Medulla oblongata (tissue), 1 donor: ENCODE data around the gene FGD2.
"Not testable (repeated sequence)": the region's sequence is repeated elsewhere in the genome, so short reads cannot be mapped to it uniquely, and the experiment has no call there.

ENCODE experiments used
- DNase-seq: peaks from one replicate; pipeline ENCODE4 v3.0.0-alpha.2; 2015; ENCODE audit errors: extremely low spot score

The FGD2 gene

DNA sequence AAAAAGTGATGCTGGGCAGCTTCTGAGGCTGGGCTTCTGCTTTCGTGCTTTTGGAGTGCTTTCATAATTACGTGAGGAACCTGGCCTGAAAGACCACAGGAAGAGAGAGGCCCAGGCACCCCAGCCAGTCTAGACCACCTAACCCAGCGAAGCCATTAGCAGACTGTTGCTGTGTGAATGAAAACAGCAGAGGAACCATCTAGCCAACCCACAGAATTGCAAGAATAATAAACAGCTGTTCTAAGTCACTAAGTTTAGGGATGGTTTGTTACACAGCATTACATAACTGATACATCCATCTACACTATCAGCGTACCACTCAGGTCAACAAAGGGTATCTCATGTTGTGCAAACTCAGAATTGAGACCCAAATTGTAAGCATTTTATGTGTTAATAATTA lies 34.5 kb downstream of the FGD2 start:
- DNase-seq, result no peak

- DNase-seq, result no peak
Measured at GRCh38 chr6:37041521-37041920, 36.1 kb downstream of the FGD2 start.

GRCh38 chr6:37042150-37042549 lies 36.7 kb downstream of the FGD2 start:
- no peak for DNase-seq

DNA sequence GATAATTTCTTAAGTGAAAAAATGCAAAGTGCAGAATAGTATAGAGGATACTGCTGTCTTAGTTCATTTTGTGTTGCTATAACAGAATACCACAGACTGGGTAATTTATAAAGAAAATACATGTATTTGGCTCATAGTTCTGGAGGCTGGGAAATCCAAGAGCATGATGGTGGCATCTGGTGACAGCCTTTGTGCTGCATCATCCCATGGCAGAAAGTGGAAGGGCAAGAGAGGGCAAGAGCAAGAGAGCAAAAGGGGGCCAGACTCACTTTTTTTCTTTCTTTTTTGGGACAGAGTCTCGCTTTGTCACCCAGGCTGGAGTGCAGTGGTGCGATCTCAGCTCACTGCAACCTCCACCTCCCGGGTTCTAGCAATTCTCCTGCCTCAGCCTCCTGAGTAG lies 37.6 kb downstream of the FGD2 start:
- DNase-seq, result not testable (repeated sequence)

- DNase-seq, result no peak
Measured at GRCh38 chr6:37047346-37047688, 41.9 kb downstream of the FGD2 start.

DNA sequence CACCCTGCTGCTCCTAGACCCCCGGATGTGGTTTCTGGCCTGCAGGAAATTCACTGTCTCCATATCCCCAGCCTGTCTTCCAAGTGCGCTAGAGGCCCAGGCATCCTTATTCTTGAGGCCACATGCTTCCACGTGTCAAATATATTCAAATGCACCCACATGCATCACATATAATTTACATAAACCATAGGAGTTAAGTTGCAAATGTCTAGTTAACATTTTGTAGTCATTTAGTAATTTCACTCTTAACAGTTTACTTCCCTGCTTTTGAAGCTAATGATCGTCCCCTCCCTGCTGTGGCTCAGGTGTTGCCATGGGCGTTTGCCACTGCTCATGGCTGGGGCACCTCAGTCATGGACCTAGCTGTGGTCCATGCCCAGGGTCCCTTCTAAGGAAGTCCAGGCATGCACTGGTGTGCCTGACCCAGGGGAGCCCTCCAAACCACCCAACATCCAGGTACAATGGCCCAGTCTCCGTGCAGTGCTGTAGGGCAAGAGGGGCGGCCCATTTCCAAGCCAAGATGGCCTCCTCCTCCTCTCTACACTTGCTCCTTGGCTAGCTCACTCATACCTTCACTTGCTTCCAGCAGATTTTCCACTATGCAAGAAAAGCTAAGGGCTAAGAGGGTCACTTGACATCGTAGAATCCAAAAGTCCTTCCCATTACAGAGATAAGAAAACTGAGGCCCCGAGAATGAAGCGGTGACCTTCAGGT lies 42.4 kb downstream of the FGD2 start:
- DNase-seq, result no peak

GRCh38 chr6:37048403-37048850 lies 43.0 kb downstream of the FGD2 start:
- DNase-seq, result no peak

DNA sequence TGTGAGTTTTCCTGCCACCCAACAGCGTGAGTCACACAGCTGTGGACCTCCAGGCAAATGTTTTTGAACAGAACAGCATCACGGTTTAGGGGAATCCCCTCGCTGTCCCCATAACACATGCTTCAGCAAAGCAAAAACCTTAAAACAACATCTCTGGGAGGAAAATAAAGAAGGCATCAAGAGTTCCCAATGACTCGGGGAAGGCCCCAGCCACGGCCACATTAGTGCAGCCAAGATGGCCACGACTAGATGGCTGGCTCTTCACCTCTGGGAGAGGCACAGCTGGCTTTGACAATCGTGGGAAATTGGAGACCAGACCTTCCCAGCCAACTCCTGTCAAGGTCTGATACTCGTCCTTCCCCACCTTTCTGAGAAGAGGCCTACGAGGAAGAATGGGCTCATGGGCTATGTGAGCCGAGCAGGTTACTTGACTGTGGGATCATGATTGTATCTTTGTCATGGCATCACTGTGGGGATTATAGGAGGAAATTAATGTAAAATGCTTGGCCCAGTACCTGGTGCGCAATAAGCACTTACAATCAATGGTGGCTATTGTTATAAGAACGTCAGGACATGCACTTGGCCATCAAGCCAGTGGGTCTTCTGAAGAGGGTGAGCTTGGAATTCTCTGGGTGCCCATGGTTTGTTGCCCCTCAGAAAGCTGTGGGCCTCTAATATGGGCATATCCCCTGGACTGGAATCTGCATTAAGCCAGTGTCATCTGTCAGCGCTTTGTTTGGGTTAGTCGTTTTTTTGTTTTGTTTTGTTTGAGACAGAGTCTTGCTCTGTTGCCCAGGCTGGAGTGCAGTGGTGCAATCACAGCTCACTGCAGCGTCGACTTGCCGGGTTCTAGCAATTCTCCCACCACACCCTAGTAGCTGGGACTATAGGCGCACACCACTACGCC lies 43.6 kb downstream of the FGD2 start:
- no peak for DNase-seq

- DNase-seq, result no peak
Measured at GRCh38 chr6:37049758-37050044, 44.2 kb downstream of the FGD2 start.

DNA sequence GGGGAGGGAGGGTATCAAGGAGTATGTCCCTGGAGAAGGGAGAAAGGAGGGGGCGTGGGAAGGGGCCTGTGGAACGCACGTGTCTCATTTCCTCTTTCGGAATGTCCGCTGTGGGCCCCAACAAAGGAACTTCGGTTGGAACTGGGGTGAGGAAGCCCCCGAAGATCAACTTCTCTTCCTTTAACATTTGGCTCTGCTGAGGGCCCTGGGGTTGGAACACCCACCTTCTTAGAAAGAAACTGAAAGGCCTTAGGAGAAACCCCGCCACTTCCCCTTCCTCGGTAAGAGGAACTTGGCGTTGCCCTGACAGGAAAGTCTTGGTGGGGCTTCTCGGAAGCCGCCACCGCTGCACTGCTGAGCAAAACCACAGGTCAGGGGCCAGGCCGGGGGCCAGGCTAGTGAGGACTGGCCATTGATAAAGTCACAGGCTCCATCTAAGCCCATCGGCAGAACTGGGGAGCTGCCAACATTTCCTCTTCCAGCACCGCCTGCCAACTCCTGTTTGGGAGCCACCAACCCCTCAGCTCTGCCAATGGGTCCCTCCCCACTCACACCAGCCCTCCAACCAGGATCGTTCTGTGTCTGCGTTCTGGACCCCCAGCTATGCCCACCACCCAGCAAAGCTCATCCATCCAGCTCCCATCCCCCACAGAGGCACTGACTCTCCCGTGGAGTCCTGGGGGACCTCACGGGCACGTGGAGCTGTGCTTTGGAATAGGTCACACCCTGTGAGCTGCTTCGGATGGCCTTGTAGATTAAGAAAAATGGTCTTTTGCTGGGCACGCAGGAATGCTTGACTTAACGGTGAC lies 44.8 kb downstream of the FGD2 start:
- DNase-seq, result peak; percentile 85

GRCh38 chr6:37050854-37051137 lies 45.3 kb downstream of the FGD2 start:
- DNase-seq, result no peak

- peak; percentile 91 for DNase-seq
Measured at GRCh38 chr6:37051138-37052026, 45.9 kb downstream of the FGD2 start.

DNA sequence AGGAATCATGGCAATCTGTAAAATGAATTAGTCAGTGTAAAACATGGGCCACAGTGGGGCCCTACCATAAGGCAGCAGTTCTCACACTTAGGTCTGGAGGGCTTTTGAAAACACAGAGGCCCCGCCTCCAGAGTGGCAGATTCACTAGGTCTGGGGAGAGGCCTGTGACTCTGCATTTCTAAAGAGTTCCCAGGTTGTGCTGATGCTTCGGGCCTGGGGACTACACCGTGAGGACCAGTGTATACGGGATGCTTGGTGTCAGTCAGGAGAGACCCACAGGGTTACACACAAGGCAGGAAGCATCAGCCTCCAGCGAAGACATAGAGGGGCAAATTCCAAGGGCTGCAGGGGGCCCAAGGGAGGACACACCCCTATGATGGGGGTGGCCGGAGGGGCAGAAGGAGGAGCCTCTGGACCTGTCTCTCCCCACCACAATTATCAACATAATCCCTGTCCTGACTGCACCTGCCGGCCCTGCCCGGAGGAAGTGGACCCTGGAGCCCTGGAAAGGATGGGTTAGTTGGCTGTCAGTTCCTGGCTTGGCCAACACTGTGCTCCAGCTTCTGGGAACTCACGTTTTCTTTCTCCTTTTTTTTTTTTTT lies 46.7 kb downstream of the FGD2 start:
- no peak for DNase-seq

- no peak for DNase-seq
Measured at GRCh38 chr6:37053683-37054082, 48.2 kb downstream of the FGD2 start.

DNA sequence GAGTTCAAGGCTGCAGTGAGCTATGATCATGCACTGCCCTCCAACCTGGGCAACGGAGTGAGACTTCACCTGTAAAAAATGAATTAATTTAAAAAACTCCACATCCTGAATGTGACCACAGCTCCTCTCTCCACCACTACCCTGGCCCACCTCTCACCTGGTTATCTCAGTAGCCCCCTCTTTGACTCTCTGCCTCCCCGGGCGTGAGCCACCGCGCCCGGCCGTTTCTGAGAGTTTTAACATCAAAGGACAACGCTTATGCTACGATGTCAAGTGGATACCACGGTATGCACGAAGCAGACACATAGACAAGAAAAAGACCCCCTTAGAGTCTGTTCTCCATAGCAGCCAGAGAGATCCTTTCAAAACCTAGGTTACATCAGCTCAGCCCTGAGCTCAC lies 48.7 kb downstream of the FGD2 start:
- no peak for DNase-seq

DNA sequence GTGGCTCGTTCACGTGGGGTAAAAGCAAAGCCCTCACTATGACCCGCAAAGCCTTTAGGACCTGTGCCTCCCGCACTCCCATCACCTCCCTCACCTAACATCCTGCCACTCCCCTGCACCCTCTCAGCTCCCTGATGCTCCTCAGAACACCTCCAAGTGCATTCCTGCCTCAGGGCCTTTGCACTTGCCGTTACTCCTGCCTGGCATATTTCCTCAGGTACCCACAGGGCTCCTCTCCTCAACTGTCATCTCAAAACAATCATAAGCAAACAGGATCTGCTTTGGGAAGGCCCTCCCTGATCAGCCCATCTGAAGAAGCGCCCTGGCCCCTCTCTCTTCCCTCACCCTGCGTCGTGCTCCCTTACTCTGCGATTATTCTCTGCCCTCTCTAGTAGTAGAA lies 49.1 kb downstream of the FGD2 start:
- DNase-seq, result no peak

- DNase-seq, result no peak
Measured at GRCh38 chr6:37056112-37056403, 50.6 kb downstream of the FGD2 start.

DNA sequence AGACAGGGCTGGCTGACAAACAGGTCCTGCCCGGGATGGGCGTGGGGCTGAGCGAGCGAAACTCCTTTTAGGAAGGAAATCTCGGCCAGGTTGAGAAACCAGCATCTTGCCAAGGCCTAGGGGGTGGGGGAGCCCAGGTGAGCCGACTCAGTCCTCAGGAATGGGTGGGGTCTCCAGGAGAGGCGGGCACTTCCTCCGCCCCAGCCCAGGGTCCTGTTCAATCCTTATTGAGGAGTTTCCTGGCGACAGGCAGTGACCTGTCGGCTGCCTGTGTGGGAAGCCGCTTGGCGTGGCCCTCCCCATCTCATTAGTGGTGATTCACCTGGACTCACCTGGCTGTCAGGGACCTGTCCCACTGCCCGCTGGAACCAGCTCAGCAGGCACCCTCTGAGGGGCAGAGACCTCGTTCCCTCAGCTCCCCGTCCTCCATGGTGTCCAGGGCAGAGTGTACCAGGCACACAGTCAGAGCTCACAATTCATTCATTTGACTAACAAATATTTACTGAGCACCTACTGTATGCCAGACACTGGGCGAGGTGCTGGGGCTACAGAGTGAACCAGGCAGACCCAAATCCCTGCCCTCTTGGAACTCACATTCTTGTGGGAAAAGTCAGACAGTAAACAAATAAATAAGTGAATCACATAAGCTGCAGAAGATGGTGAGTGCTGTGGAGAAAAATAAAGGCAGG lies 51.1 kb downstream of the FGD2 start:
- DNase-seq, result no peak

DNA sequence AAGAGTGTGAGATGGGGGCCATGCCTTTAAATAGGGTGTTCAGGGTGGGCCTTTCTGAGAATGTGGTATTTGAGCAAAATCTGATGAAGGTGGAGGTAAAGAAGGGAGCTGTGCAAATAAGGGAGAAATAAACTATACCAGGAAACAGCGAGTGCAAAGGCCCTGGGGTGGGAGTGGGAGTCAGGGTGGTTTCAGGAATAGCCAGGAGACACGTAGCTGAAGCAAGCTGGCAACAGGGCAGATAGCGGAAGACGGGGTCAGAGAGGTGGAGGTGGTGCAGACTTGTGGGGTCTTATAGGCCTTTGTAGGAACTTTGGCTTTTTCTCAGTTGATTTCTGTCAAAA lies 51.6 kb downstream of the FGD2 start:
- DNase-seq, result no peak

DNA sequence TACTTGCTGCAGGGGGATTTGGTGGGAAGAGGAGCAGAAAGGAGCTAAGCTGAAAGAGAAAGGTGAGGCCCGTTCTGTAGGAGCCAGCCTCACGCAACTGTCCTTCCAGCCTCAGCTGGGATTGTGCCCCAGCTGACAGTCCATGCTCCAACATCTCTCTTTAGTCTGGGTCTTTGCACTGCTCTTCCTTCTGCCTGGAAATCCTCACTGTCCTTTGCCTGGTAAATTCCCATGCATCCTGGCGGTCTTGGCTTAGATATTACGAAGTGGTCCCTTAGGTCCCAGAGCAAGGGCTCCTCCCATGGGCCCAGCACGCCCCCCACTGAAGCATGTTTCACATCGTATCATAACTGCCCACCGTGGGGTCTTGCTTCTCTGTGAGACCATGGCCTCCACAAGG lies 52.2 kb downstream of the FGD2 start:
- DNase-seq, result no peak

DNA sequence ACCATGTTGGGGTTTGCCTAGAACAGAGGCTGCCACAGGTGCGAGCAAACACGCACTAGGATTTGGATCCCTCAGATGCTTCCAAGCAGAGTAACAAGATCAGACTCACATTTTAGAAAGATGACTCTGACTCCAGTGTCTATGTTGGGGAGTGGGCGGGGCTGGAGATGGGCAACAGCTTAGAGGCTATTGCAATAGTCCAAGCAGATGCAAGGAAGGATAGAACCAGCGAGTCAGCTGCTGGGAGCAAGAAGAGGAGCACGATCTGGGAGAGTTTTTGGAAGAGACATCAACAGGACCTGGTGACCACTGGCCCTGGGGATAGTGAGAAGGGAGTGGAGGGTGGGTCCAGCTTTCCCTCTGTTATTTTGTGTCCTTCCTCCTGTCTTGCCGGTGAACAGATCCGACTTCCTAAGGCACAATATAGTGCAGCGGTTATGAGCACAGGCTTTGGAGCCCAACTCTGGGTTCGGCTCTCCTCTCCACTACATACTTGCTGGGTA lies 52.7 kb downstream of the FGD2 start:
- no peak for DNase-seq
